Prostate gland (tissue), 2 donors: ENCODE data around the gene CNPPD1. TPM values are rescaled to one million over a fixed set of nuclear protein-coding genes. Genes with fewer than 3 reads are reported as not detected.
"Not testable (repeated sequence)": the region's sequence is repeated elsewhere in the genome, so short reads cannot be mapped to it uniquely, and the experiment has no call there.

Experiments used
- DNase-seq: peaks from one replicate; pipeline ENCODE4 v3.0.0-alpha.2; 2019; ENCODE audit warnings: low spot score
- H3K27ac ChIP-seq, 2 donors: fragments of 200-600 bp; sonication (generic); 2 replicates each; pipeline ENCODE4 v1.5.1; 2017 to 2019
- H3K27me3 ChIP-seq: fragments of 200-600 bp; sonication (generic); replicated peaks from 2 replicates; pipeline ENCODE4 v1.5.1; 2019; ENCODE audit not compliant: insufficient read depth
- H3K36me3 ChIP-seq, 2 donors: fragments of 200-600 bp; sonication (generic); 1 replicate in 1 of 2; 2 replicates in 1 of 2; pipeline versions ENCODE4 v1.5.1 to v1.8.1; 2017 to 2019
- H3K4me1 ChIP-seq: fragments of 200-600 bp; sonication (generic); replicated peaks from 2 replicates; pipeline ENCODE4 v1.5.1; 2019
- H3K4me3 ChIP-seq, 2 donors: fragments of 200-600 bp; sonication (generic); 2 replicates each; pipeline ENCODE4 v1.5.1; 2017 to 2019
- H3K9me3 ChIP-seq: fragments of 200-600 bp; sonication (generic); 2 replicates; pipeline ENCODE4 v1.5.1; 2017
- POLR2A ChIP-seq: fragments of 450-650 bp; IDR thresholded peaks from one replicate; pipeline ENCODE4 v1.6.1; 2016; ENCODE audit warnings: antibody characterized with exemption, mild to moderate bottlenecking
- POLR2AphosphoS5 ChIP-seq: sonication (generic); formaldehyde crosslinking; IDR thresholded peaks from one replicate; pipeline ENCODE4 v1.6.1; 2017; ENCODE audit warnings: antibody characterized with exemption
- WGBS: methylation state at CpG from one replicate; pipeline ENCODE4 v1.1.5; 2018; 5-methylcytosine and 5-hydroxymethylcytosine counted together
- intact Hi-C: fragments of 100-400 bp; cut with DNase I; formaldehyde crosslinking; loops from one replicate; pipeline ENCODE4 v1.14.2; 2022
- total RNA-seq, 2 donors: library from RNA; depleted of rRNA; stranded (reverse); fragments of >200 nt; gene quantifications; one replicate each; pipeline ENCODE4 v1.1.0, GENCODE V29; 2016
- TF ChIP-seq, protein P1 (sequence below), 4 experiments: fragments of 200-600 bp in 2 of 4; fragments of 450-650 bp in 2 of 4; sonication (generic) in 2 of 4; IDR thresholded peaks; 1 replicate in 3 of 4; 2 replicates in 1 of 4; pipeline ENCODE4 v1.5.1; 2016 to 2019; ENCODE audit warnings: antibody characterized with exemption in 4 of 4, mild to moderate bottlenecking in 2 of 4, moderate library complexity in 2 of 4

The CNPPD1 gene
- total RNA-seq, 2 donors from 2014 or later = 53.6 to 60.1 TPM

DNA sequence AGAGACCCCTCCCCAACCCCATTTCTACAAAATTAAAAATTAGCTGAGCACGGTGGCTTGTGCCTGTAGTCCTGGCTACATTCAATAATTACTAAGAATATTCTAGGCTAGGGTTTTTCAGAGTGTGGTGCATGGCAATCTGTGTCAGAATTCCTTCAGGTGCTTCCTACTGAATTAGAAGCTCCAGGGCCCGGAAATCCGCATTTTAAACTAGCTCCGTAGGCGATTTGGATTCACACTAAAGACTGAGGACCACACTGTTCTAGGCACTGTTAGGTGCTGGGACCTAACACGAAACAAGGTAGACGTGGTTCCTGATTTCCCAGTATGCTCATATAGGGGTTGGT is 29.2 kb upstream of the CNPPD1 start:
- TF ChIP-seq, protein P1, sequence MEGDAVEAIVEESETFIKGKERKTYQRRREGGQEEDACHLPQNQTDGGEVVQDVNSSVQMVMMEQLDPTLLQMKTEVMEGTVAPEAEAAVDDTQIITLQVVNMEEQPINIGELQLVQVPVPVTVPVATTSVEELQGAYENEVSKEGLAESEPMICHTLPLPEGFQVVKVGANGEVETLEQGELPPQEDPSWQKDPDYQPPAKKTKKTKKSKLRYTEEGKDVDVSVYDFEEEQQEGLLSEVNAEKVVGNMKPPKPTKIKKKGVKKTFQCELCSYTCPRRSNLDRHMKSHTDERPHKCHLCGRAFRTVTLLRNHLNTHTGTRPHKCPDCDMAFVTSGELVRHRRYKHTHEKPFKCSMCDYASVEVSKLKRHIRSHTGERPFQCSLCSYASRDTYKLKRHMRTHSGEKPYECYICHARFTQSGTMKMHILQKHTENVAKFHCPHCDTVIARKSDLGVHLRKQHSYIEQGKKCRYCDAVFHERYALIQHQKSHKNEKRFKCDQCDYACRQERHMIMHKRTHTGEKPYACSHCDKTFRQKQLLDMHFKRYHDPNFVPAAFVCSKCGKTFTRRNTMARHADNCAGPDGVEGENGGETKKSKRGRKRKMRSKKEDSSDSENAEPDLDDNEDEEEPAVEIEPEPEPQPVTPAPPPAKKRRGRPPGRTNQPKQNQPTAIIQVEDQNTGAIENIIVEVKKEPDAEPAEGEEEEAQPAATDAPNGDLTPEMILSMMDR (IDR thresholded peaks at IDR 0.05) = no peak
- TF ChIP-seq POLR2AphosphoS5 (no peak), POLR2A (no peak)
- H3K4me1 ChIP-seq = peaks cover 11% of the 10 kb centered on the region
- H3K27ac ChIP-seq = peak overlapping the region; percentile 98 to 99
- intact Hi-C loops = loop anchor here (1.0 kb wide), 1 partner anchor 46 kb away; the partner anchor contains the start of gene NHEJ1
- no peak for DNase-seq
- H3K27me3 ChIP-seq = no peaks in the 10 kb centered on the region
- WGBS = 10% methylated on average over 7 of the region's 7 CpGs
- H3K4me3 ChIP-seq = peak overlapping the region; percentile 71 to 74
- H3K36me3 ChIP-seq = peaks cover 0 to 4% of the 10 kb centered on the region in 2 donors
- no peaks in the 10 kb centered on the region for H3K9me3 ChIP-seq

GRCh38 chr2:219205165-219205538 is 28.4 kb upstream of the CNPPD1 start:
- H3K27me3 ChIP-seq = no peaks in the 10 kb centered on the region
- whole genome bisulfite sequencing = 85% methylated on average over 5 of the region's 5 CpGs
- DNase-seq = no peak
- no peak overlapping the region for H3K4me3 ChIP-seq
- TF ChIP-seq, protein P1 (IDR thresholded peaks at IDR 0.05) = no peak
- no peak for TF ChIP-seq POLR2AphosphoS5
- no peak for TF ChIP-seq POLR2A
- intact Hi-C loops = no loop called here
- peaks cover 0 to 4% of the 10 kb centered on the region in 2 donors for H3K36me3 ChIP-seq
- H3K9me3 ChIP-seq = no peaks in the 10 kb centered on the region
- H3K4me1 ChIP-seq = peaks cover 11% of the 10 kb centered on the region
- no peak overlapping the region for H3K27ac ChIP-seq

DNA sequence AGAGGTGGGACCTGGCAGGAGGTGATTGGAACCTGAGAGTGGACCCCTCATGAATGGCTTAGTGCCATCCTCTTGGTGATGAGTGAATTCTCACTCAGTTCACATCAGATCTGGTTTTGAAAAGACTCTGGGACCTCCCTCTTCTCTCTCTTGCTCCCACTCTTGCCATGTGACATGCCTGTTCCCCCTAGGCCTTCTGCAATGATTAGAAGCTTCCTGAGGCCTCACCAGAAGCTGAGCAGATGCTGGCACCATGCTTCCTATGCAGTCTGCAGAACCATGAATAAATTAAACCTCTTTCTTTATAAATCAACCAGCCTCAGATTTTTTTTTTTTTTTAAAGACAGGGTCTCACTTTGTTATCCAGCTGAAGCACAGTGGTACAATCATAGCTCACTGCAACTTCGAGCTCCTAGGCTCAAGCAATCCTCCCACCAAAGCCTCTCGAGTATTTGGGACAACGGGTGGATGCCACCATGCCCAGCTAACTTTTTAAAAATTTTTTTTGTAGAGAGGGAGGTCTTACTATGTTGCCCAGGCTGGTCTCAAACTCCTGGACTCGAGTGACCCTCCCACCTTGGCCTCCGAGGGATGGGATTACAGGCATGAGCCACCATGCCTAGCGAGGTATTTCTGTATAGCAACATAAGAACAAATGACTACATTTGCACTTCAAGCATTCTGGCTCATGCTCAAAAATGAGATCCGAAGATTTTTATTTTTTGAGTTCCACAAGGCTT is 27.9 kb upstream of the CNPPD1 start:
- TF ChIP-seq POLR2A (no peak), POLR2AphosphoS5 (no peak)
- TF ChIP-seq, protein P1 (IDR thresholded peaks at IDR 0.05) = no peak
- no peak for DNase-seq
- H3K27me3 ChIP-seq = no peaks in the 10 kb centered on the region
- no peaks in the 10 kb centered on the region for H3K9me3 ChIP-seq
- peaks cover 0 to 4% of the 10 kb centered on the region in 2 donors for H3K36me3 ChIP-seq
- WGBS = 89% methylated on average over 7 of the region's 7 CpGs
- no peak overlapping the region for H3K27ac ChIP-seq
- H3K4me1 ChIP-seq = peaks cover 11% of the 10 kb centered on the region
- intact Hi-C loops = no loop called here
- no peak overlapping the region for H3K4me3 ChIP-seq

- H3K9me3 ChIP-seq, H3K27ac ChIP-seq, H3K4me3 ChIP-seq, DNase-seq, intact Hi-C loops, H3K4me1 ChIP-seq, H3K36me3 ChIP-seq, H3K27me3 ChIP-seq: not testable (repeated sequence)
- 89% methylated on average over 18 of the region's 21 CpGs for WGBS
Observed at GRCh38 chr2:219201331-219201730, 24.6 kb upstream of the CNPPD1 start.

DNA sequence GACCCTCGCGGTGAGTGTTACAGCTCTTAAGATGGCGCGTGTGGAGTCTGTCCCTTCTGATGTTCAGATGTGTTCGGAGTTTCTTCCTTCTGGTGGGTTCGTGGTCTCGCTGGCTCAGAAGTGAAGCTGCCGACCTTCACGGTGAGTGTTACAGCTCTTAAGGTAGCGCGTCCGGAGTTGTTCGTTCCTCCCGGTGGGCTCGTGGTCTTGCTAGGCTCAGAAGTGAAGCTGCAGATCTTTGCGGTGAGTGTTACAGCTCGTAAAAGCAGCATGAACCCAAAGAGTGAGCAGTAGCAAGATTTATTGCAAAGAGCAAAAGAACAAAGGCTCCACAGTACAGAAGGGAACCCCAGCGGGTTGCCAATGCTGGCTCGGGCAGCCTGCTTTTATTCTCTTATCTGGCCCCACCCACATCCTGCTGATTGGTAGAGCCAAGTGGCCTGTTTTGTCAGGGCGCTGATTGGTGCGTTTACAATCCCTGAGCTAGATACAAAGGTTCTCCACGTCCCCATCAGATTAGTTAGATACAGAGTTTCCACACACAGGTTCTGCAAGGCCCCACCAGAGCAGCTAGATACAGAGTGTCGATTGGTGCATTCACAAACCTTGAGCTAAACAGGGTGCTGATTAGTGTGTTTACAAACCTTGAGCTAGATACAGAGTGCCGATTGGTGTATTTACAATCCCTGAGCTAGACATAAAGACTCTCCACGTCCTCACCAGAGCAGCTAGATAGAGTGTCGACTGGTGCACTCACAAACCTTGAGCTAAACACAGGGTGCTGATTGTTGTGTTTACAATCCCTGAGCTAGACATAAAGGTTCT is 24.0 kb upstream of the CNPPD1 start:
- DNase-seq, H3K4me3 ChIP-seq, H3K27me3 ChIP-seq, H3K27ac ChIP-seq, H3K9me3 ChIP-seq, H3K4me1 ChIP-seq, H3K36me3 ChIP-seq, intact Hi-C loops: not testable (repeated sequence)
- peak; percentile 23 for TF ChIP-seq POLR2AphosphoS5
- whole genome bisulfite sequencing = 47% methylated on average over 26 of the region's 26 CpGs
